EL (cell line): ENCODE results near the gene OGG1.

ENCODE experiments used
- DNase-seq: peaks from one replicate; pipeline ENCODE4 v3.0.0-alpha.2; 2016

The OGG1 gene

DNA sequence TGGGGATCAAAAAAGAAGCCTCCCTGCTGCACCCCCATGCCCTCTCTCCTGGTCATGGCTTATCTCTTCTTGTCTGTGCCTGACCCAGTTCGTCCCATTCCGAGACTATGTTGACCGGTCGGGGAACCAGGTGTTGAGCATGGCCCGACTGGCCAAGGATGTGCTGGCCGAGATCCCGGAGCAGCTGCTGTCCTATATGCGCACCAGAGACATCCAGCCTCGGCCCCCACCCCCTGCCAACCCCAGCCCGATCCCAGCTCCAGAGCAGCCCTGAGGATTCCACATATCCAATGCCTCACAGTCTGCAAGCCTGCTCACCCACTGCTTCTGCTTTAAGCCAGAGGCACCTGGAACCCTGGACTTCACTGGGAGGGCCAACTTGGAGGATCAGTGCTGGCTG, 20.3 kb upstream of the OGG1 start:
- no peak for DNase-seq

DNA sequence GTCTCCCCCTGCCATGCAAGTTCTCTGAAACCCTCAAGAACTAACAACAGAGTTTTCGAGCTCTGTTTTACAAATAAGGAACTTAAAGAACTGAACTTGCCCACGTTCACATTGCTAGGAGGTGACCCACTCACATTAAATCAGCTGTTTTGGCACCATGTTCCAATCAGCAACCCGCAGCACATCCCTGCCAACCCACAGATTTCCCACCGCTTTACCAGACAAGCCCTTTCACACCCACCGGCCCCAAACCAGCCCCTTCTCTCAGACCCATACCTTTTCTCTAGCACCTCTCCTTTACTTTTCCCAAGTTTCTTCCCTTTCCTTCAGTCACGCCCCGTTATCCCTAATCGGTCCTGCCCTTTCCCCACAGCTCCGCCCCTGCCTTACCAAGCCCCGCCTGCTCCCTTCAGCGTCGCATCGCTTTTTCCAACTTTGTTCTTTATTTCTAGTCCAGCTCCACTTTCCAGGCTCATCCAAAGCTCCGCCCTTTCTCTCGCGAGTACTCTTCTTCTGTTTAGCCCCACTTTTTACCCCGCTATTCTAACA, 19.0 kb upstream of the OGG1 start:
- DNase-seq: no peak

DNA sequence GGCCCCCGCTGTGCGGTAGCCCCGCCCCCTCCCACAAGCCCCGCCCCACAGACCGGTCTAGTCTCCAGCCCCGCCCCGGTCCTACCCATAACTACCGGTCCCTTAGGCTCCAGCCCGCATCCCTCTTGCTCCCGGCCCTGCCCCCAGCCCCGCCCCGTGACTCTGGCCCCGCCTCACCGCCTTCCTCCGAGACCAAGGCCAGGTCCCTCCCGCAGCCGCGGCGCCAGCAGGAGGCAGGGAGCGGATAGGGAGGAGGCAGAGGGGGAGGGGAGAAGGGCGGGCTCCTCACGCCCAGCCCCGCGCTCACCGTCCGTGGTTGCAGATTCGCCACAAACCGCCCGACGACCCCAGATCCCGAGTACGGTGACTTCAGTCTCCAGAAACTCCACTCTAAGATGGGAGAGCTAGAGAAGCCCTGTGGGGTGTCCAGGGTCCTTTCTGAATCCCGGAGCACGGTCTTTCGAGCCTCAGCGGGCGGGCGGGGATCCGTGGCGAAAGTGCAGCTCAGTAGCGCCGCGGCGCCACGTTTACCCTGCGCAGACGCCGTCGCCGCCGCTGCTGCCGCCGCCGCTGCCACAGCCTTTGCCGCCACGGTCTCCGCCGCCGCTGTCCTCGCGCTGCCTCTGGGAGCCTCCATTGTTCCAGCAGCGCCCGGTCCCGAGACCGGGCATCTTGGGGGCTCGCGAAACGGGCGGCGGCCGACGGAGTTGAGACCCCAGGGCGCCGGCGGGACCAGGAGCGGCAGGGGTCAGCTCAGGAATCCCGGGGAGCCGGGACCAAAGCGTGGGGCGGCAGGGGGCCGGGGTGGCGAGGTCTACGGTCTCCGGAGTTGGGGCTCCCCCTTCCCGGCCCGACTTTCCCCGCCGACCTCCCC, 18.3 kb upstream of the OGG1 start, which contains the start of gene BRPF1:
BRPF1 (plus strand) TSS at position 530 of the 874 bp plus-strand sequence. CDS start 2,406 bp downstream, outside the sequence.
- DNase-seq: peak; percentile 99

DNA sequence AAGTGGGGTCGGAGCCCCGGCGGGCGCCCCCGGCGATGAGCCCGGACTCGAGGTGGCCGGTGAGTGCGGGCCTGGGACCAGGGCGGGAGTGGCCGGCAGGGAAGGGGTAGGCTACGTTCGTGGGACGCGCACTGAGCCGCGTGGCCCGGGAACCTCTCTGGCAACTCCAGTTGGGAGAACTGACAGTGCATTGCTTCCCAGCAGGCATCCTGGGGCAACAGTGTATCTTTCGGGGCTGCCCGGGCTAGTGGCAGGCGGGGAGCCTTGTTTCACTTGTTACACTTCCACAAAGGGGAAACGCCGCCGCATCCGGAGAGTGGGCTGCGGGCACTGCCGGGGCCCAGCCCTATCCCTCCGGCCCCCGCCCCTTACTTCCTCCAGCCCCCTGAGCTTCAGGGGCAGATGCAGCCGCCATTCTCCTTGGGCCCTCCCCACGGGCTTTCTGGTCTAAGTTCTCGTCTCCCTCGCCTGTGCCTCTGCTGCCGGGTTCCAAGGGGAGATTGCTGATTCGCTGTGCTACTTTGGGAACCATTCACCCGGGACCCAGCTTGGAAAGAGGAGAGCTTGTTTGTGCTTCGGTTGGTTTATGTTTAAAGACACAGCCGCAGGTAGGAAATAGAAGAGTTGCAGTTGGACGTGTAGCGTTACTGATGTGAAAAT, 17.5 kb upstream of the OGG1 start:
- peak; percentile 22 for DNase-seq

DNA sequence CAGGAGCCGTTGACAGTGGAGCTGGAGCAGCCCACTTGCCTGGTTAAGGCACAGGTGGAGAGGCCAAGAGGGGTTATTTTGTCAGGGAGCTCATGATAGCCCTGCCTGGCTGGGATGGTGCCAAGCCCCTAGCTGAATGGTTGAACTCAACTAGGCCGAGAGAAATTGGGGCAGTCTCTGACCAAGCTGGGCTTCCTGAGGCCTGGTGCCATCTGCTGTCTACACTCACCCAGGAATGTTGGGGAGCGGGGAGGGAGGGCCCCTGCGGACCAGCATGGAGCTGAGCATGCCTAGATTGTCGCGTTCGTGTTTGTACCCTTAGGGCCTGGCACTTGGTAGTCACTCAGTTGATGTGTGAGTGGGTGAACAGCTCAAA, 17.0 kb upstream of the OGG1 start:
- DNase-seq: peak; percentile 63

DNA sequence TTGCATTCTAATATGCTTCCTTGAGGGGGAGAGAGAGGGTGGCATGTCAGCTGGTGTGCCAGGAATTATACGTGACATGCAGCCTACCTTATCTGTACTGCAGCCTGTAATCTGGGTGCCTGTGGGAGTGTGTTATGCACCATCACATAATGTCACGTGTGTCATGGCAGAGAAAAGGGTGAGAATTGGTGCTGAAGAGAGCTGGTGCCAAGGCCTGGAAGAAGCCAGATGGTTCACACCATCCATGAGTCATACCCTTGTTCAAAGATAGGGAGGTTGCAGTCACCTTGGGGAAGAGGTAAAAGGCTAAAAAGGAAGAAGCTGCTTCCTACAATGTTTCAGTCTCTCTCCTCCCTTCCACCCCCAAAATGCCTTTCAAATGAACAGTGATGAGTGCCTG, 12.9 kb upstream of the OGG1 start:
- DNase-seq: no peak

DNA sequence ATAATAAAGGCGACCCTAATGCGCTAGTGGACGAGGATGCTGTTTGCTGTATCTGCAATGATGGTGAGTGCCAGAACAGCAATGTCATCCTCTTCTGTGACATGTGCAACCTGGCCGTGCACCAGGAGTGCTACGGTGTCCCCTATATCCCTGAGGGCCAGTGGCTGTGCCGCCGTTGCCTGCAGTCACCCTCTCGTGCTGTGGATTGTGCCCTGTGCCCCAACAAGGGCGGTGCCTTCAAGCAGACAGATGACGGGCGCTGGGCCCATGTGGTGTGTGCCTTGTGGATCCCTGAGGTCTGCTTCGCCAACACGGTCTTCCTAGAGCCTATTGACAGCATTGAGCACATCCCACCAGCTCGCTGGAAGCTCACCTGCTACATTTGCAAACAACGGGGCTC, 10.6 kb upstream of the OGG1 start:
- DNase-seq: no peak

DNA sequence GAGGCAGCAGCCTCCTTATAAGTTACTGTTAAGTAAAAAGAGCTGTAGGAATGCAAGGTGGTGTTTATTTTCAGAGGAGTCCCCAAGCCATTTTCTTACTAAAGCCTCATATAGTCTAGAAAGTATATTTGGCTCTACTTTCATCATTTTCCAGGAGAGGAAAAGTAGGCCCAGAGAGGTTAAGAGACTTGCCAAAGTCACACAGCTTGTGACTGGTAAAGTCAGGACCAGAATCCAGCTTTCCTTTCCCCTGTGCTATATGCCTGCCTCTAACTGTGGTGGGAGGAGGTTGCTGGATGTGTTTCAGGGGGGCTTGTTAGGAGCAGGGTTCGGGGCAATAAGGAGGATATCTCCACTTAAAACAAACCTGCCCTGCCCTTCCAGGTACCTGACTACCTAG, 7.2 kb upstream of the OGG1 start:
- DNase-seq: no peak

DNA sequence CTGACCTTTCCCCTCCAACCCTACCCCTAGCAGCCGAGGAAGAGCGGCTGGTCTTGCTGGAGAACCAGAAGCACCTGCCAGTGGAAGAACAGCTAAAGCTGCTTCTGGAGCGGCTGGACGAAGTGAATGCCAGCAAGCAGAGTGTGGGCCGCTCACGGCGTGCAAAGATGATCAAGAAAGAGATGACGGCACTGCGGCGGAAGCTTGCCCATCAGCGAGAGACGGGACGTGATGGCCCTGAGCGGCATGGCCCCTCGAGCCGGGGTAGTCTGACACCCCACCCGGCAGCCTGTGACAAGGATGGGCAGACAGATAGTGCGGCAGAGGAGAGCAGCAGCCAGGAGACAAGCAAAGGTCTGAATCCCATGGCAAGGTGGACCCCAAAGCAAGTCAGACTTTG, 6.2 kb upstream of the OGG1 start:
- no peak for DNase-seq

DNA sequence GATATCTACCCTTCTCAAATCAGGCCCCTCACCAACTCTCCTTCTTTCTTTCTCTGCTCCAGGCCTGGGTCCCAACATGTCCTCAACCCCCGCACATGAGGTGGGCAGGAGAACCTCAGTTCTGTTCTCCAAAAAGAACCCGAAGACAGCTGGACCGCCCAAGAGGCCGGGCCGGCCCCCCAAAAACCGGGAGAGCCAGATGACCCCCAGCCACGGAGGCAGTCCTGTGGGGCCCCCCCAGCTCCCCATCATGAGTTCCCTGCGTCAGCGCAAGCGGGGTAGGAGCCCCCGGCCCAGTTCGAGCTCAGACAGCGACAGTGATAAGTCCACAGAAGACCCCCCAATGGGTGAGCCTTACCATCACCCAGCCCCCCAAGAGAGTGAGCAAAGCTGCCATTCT, 5.6 kb upstream of the OGG1 start:
- DNase-seq: no peak

DNA sequence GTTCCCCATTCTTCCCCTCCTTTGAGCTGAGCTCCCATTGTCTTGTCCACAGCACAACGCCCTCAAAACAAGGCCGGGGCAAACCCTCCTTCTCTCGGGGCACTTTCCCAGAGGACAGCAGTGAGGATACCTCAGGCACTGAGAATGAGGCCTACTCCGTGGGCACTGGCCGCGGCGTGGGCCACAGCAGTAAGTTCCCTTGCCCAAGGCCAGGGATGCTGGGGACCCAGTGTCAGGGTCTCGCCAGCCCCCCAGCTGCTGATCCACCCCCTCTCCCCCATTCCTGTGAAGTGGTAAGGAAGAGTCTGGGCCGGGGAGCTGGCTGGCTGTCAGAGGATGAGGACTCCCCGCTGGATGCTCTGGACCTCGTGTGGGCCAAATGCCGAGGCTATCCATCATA, 4.2 kb upstream of the OGG1 start:
- no peak for DNase-seq

DNA sequence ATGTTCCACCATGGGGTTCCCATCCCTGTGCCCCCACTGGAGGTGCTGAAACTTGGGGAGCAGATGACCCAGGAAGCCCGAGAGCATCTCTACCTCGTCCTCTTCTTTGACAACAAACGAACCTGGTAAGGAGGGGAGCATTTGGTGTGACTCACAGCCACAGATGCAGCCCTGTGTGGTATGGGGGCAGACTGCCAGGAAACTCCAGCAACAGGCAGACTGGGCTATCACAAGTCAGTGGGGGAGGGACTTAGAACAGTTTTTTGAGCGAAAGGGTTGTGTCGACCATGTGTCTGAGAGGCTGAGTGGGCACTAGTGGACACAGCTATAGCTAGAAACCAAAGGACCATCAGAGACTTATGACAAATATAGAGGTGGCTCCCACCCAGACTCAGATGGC, 3.4 kb upstream of the OGG1 start:
- peak; percentile 84 for DNase-seq

DNA sequence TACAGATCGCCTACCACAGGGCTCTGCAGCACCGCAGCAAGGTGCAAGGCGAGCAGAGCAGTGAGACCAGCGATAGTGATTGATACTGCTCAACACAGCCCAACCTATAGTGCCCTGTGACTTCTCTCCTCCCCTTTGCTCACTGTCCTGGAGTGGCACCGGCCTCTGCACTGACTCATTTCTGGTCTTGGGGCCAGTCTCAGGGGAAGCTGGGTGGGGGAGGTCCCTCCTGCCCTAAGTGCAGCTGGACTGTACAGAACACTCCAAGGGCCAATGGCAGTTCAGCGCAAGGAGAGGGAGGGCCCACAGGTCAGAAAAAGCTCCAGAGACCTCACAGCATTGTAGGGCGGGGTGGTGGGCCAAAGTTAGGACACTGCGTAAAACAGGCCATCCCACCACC, 2.5 kb upstream of the OGG1 start:
- DNase-seq: peak; percentile 54

DNA sequence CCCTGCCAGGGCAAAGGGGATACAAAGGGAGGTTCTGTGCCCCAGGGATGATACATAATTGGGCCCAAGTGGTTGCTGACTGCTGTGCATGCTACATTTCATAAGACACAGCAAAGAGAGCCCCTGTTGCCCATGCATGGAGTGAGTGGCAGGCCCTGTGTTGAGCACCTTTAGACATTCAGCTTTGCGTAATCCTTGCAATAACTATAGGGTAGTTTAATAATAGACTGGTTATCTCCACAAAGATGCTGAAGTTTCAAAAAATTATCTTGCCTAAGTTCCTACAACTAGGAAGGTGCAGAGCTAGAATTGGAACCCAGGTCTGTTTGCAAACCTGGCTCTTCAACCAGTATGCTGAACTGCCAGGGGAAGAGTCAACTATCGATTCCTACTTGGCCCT, 1.7 kb upstream of the OGG1 start:
- DNase-seq: no peak

DNA sequence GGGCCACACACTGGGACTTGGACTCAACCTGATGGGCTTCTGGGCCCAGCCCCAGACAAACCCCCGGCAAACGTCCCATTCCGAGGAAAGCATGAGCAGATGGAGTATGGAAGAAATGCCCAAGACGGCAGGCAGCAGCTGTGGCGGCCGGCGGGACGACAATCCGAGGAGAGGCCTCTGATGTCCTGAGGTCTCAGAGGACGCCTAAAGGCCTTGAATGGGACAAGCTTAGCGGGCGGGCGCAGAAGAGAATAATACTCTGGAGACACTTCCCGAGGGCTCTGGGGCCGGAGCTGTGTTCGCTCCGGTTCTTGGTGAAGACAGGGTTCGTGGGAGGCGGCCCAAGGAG, 482 bp upstream of the OGG1 start:
- no peak for DNase-seq

DNA sequence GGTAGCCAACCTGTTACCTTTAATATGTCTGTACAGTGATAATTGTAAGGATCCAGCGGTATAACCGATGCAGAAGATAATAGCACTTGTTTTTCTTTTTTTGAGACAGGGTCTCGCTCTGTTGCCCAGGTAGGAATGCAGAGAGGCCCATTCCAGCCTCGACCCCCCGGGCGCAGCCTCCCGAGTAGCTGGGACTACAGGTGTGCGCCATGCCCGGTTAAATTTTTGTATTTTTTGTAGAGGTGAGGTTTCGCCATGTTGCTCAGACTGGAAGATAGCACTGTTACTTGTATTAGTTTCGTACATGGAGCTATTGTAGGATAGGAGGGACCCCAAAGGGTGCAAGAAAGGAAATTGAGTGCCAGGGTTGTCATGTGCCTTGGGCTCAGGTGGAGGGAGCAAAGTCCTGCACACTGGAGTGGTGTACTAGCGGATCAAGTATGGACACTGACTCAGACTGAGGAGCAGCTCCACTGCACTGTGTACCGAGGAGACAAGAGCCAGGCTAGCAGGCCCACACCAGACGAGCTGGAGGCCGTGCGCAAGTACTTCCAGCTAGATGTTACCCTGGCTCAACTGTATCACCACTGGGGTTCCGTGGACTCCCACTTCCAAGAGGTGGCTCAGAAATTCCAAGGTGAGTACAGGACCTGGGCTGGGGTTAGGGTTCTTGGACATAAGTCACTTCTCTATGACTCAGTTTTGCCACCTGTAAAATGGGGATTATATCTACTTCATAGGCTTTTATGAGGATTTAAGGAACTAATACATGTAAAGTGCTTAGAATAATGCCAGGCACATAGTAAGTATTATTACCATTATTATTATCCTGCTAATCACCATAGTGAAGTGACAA, 1.0 kb downstream of the OGG1 start:
- no peak for DNase-seq

DNA sequence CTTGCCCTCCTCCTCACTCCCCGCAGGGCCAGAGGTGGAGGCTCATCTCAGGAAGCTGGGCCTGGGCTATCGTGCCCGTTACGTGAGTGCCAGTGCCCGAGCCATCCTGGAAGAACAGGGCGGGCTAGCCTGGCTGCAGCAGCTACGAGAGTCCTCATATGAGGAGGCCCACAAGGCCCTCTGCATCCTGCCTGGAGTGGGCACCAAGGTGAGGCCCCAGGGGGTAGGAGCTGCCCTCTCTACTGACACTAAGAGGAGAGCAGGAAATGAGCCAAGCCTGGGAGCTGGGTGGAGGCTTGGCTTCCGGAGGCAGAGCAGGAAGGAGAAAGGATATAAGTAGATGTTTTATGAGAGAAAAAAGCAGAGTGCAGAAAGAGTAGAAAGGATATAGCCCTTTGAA, 4.9 kb downstream of the OGG1 start:
- DNase-seq: no peak

DNA sequence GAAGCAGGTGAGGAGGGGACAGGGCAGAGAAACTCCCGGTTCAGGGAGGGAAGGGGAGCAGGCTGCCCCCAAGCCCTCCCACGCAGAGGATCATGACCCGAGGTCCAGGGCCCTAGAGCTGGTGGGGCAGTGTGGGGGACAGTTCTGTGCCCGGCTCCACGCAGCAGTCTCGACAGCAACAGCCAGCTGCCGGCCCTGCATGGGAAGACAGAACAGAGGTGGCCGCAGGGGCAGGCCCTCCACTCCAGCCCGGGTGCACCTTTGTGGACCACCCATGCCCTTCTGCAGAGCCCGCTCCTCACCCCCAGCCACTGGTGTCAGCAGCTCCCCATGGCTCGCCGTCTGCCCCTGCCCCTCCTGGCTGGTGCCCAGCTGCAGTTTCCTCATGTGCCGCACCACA, 7.7 kb downstream of the OGG1 start:
- DNase-seq: no peak

DNA sequence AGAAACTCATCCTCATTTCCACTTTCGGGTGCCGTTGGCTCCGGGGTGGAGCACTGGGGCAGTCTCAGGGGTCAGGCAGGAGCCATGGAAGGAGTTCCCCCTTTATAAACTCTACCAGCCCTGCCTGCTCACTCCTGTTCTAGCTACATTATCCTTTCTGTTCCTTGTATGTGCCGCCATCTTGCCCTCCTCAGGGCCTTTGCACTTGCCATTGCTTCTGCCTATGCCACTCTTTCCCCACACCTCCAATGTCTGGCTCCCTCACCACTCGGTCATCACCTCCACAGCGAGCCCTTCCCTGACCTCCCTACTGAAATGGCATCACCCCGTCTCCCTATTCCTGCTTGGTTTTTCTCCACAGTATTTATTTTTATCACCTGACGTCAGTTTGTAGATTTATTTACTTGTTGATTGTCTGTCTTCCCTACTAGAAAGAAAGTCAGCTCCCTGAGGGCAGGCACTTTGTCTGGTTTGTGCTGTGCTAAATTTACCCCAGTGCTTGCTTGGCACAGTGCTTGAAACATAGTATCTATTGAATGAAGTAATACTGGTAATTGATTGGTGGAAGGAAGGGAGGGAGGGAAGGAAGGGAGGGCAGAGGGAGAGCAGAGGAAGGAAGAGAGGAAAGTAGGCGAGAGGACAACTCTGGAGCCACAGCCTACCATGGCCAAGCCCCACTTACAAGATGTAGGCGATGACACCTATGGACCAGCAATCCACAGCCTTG, 11.2 kb downstream of the OGG1 start:
- DNase-seq: no peak

DNA sequence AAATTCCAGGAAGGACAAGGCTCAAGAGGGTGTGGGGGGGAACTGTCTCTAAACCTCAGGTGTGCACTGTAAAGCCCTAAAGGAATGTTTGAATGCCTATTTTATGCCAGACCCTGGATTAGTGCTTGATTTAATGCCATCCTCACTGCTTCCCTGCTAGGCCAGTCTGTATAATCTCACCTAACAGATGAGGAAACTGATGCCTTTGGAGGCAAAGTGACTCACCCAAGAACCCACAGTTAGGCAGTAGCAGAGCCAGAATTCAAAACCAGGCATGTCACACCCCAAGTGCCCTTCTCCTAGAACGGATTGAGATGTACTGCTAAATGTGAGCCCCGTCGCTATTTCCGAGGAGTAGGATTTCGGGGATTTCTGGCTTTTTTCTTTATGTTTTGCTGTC, 12.2 kb downstream of the OGG1 start:
- DNase-seq: no peak

DNA sequence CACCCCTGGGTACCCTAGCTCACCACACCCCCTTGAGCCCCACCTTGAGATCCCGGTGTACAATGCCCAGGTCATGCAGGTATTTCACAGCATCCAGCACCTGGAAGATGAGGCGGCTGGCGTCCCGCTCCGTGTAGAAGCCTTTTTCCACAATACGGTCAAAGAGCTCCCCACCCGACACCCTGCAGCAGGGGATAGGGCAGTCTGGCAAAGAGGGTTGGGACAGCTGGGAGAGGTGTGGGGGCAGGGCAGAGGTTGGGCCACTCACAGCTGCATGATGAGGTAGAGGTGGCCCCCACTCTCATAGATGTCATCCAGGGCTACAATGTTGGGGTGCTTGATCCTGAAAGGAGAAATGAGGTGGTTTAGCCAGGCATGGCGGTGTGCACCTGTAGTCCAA, 13.1 kb downstream of the OGG1 start:
- no peak for DNase-seq

DNA sequence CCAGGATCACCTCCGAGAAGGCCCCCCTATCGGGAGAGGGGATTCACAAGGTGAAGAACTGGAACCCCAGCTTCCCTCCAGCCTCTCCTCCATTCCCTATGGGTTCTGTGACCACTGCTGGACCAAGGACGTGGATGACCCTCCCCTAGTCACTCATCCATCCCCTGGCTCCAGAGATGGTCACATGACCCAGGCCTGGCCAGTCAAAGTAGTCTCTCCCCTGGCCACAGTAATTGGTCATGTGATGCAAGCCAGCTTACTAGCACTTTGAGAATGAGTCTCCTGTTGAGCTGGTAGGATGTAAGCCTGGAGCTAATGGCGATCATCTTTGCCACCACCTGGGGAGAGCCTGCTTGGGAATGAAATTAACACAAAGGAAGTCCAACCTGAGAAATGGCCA, 16.1 kb downstream of the OGG1 start:
- DNase-seq: no peak

DNA sequence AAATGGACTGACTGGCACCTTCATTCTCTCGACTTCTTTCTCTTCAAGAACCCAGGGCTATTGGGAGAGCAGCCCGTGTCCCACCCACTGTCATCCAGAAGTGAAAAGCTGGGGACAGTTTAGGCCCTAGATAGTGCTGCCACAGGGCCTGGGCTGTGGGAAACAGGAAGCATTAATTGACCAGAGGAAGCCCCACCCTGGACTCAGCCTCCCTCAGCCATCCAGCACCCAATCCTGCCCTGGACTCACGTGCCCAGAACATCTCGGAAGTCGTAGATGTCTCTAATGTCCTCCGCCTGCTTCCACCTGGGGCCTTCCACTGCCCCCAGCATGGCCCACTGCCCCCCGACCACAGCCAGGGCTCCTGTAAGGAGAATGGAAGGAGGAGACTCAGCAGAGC, 17.7 kb downstream of the OGG1 start:
- no peak for DNase-seq
